ENCODE measurements around the gene SHCBP1L.
A peak's percentile ranks its signal among the peaks of the same experiment; 100 is the strongest.

The SHCBP1L gene

GRCh38 chr1:182952677-182953444 lies at the start of gene SHCBP1L:
TSS of gene SHCBP1L (minus strand) at chr1:182953166. CDS start at chr1:182953133, 33 bp downstream.
- no peak for FAIRE-seq

- no peak for FAIRE-seq
Observed at GRCh38 chr1:183002267-183002666, 49.3 kb upstream of the SHCBP1L start.

- peak; percentile 46 for FAIRE-seq
Observed at GRCh38 chr1:183000167-183000962, 47.4 kb upstream of the SHCBP1L start.

GRCh38 chr1:182998482-182998881 lies 45.5 kb upstream of the SHCBP1L start:
- no peak for FAIRE-seq

- FAIRE-seq: no peak
Observed at GRCh38 chr1:182996816-182997215, 43.9 kb upstream of the SHCBP1L start.

- FAIRE-seq: no peak
Observed at GRCh38 chr1:182995894-182996293, 42.9 kb upstream of the SHCBP1L start.

GRCh38 chr1:182993746-182994145 lies 40.8 kb upstream of the SHCBP1L start:
- FAIRE-seq: no peak

- FAIRE-seq: no peak
Observed at GRCh38 chr1:182990413-182991144, 37.6 kb upstream of the SHCBP1L start.

GRCh38 chr1:182985876-182986275 lies 32.9 kb upstream of the SHCBP1L start:
- no peak for FAIRE-seq

GRCh38 chr1:182984621-182985020 lies 31.7 kb upstream of the SHCBP1L start:
- no peak for FAIRE-seq

- FAIRE-seq: no peak
Observed at GRCh38 chr1:182984138-182984537, 31.2 kb upstream of the SHCBP1L start.

- peak; percentile 22 for FAIRE-seq
Observed at GRCh38 chr1:182978151-182978853, 25.3 kb upstream of the SHCBP1L start.

GRCh38 chr1:182977480-182977879 lies 24.5 kb upstream of the SHCBP1L start:
- peak; percentile 84 for FAIRE-seq

- FAIRE-seq: no peak
Observed at GRCh38 chr1:182974506-182975191, 21.7 kb upstream of the SHCBP1L start.

- no peak for FAIRE-seq
Observed at GRCh38 chr1:182972829-182973228, 19.9 kb upstream of the SHCBP1L start.

- no peak for FAIRE-seq
Observed at GRCh38 chr1:182972231-182972630, 19.3 kb upstream of the SHCBP1L start.

- no peak for FAIRE-seq
Observed at GRCh38 chr1:182971219-182971618, 18.3 kb upstream of the SHCBP1L start.

- no peak for FAIRE-seq
Observed at GRCh38 chr1:182968836-182969734, 16.1 kb upstream of the SHCBP1L start.

- FAIRE-seq: no peak
Observed at GRCh38 chr1:182968151-182968741, 15.3 kb upstream of the SHCBP1L start.

GRCh38 chr1:182965861-182966260 lies 12.9 kb upstream of the SHCBP1L start:
- no peak for FAIRE-seq

GRCh38 chr1:182965096-182965495 lies 12.1 kb upstream of the SHCBP1L start:
- FAIRE-seq: no peak

Data from TTC549 (cell line).